A549 (cell line): Measurements from ENCODE around the gene DOK7. TPM values are rescaled to one million over a fixed set of nuclear protein-coding genes. Genes with fewer than 3 reads are reported as not detected.
"Not testable (repeated sequence)": the region's sequence is repeated elsewhere in the genome, so short reads cannot be mapped to it uniquely, and the experiment has no call there.

Experiments used
- ATAC-seq, 2 experiments: fragments of 200-7000 bp in 1 of 2; fragments of >200 bp in 1 of 2; cut with Nextera tagmentation in 1 of 2; cut with Tn5 transposase in 1 of 2; 3 replicates each; pipeline versions ENCODE4 v1.8.0 to v1.9.1; 2018 to 2020; ENCODE audit warnings: mild to moderate bottlenecking in 1 of 2, moderate library complexity in 1 of 2
- CTCF ChIA-PET: fragments of 300-600 bp; sonication (Branson Sonifier 250); formaldehyde crosslinking; extraction: SDS; loops from one replicate; lab custom pipeline; 2021; ENCODE audit warnings: antibody characterized with exemption, inconsistent platforms; lab: Yijun Ruan, JAX
- POLR2A ChIA-PET: fragments of 350-600 bp; formaldehyde crosslinking; extraction: SDS; loops from one replicate; lab custom pipeline; 2021; ENCODE audit warnings: antibody characterized with exemption, inconsistent platforms; lab: Yijun Ruan, JAX
- DNase-seq, 2 experiments: peaks; one replicate each; pipeline versions ENCODE4 v3.0.0 to v3.0.0-alpha.2; 2011 to 2016; ENCODE audit warnings: low read depth in 1 of 2, low spot score in 1 of 2
- FAIRE-seq: peaks from 2 replicates; lab custom pipeline; 2011; peaks lifted over from hg19 to GRCh38; lab: Jason Lieb, UNC
- H3K27ac ChIP-seq, 2 experiments: fragments of >200 bp; sonication (Bioruptor Twin); formaldehyde crosslinking; 3 replicates each; pipeline ENCODE4 v1.5.1; 2016 to 2017
- H3K4me1 ChIP-seq: fragments of >200 bp; sonication (Bioruptor Twin); formaldehyde crosslinking; 3 replicates; pipeline ENCODE4 v1.6.1; 2016
- H3K4me2 ChIP-seq: fragments of >200 bp; sonication (Bioruptor Twin); formaldehyde crosslinking; 3 replicates; pipeline ENCODE4 v1.6.1; 2016
- H3K4me3 ChIP-seq: fragments of >200 bp; sonication (Bioruptor Twin); formaldehyde crosslinking; 3 replicates; pipeline ENCODE4 v1.5.1; 2016
- H3K9me3 ChIP-seq: fragments of >200 bp; sonication (Bioruptor Twin); formaldehyde crosslinking; 3 replicates; pipeline ENCODE4 v1.6.1; 2016
- BHLHE40 ChIP-seq: IDR thresholded peaks from 2 replicates; pipeline ENCODE4 v1.6.1; 2012; ENCODE audit warnings: low read depth, low read length, inconsistent platforms
- CHD2 ChIP-seq: fragments of 150-350 bp; IDR thresholded peaks from 2 replicates; pipeline ENCODE4 v1.6.1; 2014; ENCODE audit warnings: low read length; ENCODE audit not compliant: partially characterized antibody
- EHF ChIP-seq: fragments of 250-450 bp; sonication (Bioruptor Pico); IDR thresholded peaks from 2 replicates; pipeline ENCODE4 v1.5.0; 2020; ENCODE audit warnings: mild to moderate bottlenecking
- EHMT2 ChIP-seq: fragments of 200-600 bp; sonication (generic); IDR thresholded peaks from 2 replicates; pipeline ENCODE4 v1.6.1; 2016; ENCODE audit warnings: antibody characterized with exemption, low read depth, mild to moderate bottlenecking, moderate library complexity
- EP300 ChIP-seq, 2 experiments: fragments of >200 bp; sonication (Bioruptor Twin); formaldehyde crosslinking; IDR thresholded peaks; 2 replicates in 1 of 2; 3 replicates in 1 of 2; pipeline ENCODE4 v1.6.1; 2016 to 2017
- ESRRA ChIP-seq: fragments of 150-350 bp; IDR thresholded peaks from 2 replicates; pipeline ENCODE4 v1.6.1; 2014; ENCODE audit warnings: mild to moderate bottlenecking, low read length, borderline replicate concordance
- FOSB ChIP-seq: fragments of 250-450 bp; sonication (Bioruptor Pico); IDR thresholded peaks from 2 replicates; pipeline ENCODE4 v1.5.0; 2020; ENCODE audit warnings: mild to moderate bottlenecking, moderate library complexity
- GATA3 ChIP-seq: IDR thresholded peaks from 2 replicates; pipeline ENCODE4 v1.6.1; 2012; ENCODE audit warnings: borderline replicate concordance
- HOXB13 ChIP-seq: fragments of 250-450 bp; sonication (Bioruptor Pico); IDR thresholded peaks from 2 replicates; pipeline ENCODE4 v1.5.0; 2020; ENCODE audit warnings: low read depth, mild to moderate bottlenecking, moderate library complexity
- MAZ ChIP-seq: fragments of 150-350 bp; IDR thresholded peaks from 2 replicates; pipeline ENCODE4 v1.6.1; 2014; ENCODE audit warnings: antibody characterized with exemption, low read depth, low read length, borderline replicate concordance
- MYC ChIP-seq: IDR thresholded peaks from 2 replicates; pipeline ENCODE4 v1.6.1; 2012; ENCODE audit warnings: mild to moderate bottlenecking, inconsistent platforms, low read length, improper control_type of control experiment, borderline replicate concordance
- NPAS2 ChIP-seq: fragments of 250-450 bp; sonication (Bioruptor Pico); IDR thresholded peaks from 2 replicates; pipeline ENCODE4 v1.8.0; 2022; ENCODE audit warnings: mild to moderate bottlenecking, moderate library complexity, borderline replicate concordance
- POLR2A ChIP-seq: IDR thresholded peaks from 2 replicates; pipeline ENCODE4 v1.6.1; 2012; ENCODE audit warnings: mild to moderate bottlenecking, low read length
- RFX5 ChIP-seq: fragments of 450-650 bp; IDR thresholded peaks from 2 replicates; pipeline ENCODE4 v1.7.1; 2014; ENCODE audit warnings: antibody characterized with exemption, mild to moderate bottlenecking, moderate library complexity
- TFCP2L1 ChIP-seq: fragments of 250-450 bp; sonication (Bioruptor Pico); IDR thresholded peaks from 2 replicates; pipeline ENCODE4 v1.5.0; 2021; ENCODE audit warnings: mild to moderate bottlenecking
- TP53 ChIP-seq: fragments of 250-450 bp; sonication (Bioruptor Pico); IDR thresholded peaks from 2 replicates; pipeline ENCODE4 v1.5.0; 2021; ENCODE audit warnings: mild to moderate bottlenecking, moderate library complexity
- ZC3H11A ChIP-seq: fragments of 450-650 bp; IDR thresholded peaks from 2 replicates; pipeline ENCODE4 v1.6.1; 2014; ENCODE audit warnings: antibody characterized with exemption, mild to moderate bottlenecking
- ZNF302 ChIP-seq: fragments of 250-450 bp; sonication (Bioruptor Pico); IDR thresholded peaks from 2 replicates; pipeline ENCODE4 v1.9.0; 2021; ENCODE audit warnings: inconsistent platforms, mild to moderate bottlenecking, moderate library complexity
- WGBS: methylation state at CpG from one replicate; pipeline ENCODE4 v1.1.6; 2017; ENCODE audit errors: missing lambda C conversion rate; 5-methylcytosine and 5-hydroxymethylcytosine counted together
- polyA plus RNA-seq, 4 experiments: library from polyadenylated mRNA; depleted of rRNA in 3 of 4; stranded (reverse); fragments of >200 nt; fragmentation: RNase III in 1 of 4; extraction: RNeasy Plus Mini Kit Qiagen cat#74134 plus additional on column Dnase treatment in 1 of 4; gene quantifications; 2 replicates in 3 of 4; 3 replicates in 1 of 4; pipeline ENCODE4 v1.2.3, GENCODE V29; 2011 to 2017
- TF ChIP-seq, protein P1 (sequence below): fragments of 250-450 bp; sonication (Bioruptor Pico); IDR thresholded peaks from 2 replicates; pipeline ENCODE4 v1.5.0; 2021; ENCODE audit warnings: mild to moderate bottlenecking, moderate library complexity, borderline replicate concordance

DOK7 gene
- polyA plus RNA-seq, 2 of the 4 experiments (the other 2 are of a cell fraction) = 0.17 to 0.21 TPM

DNA sequence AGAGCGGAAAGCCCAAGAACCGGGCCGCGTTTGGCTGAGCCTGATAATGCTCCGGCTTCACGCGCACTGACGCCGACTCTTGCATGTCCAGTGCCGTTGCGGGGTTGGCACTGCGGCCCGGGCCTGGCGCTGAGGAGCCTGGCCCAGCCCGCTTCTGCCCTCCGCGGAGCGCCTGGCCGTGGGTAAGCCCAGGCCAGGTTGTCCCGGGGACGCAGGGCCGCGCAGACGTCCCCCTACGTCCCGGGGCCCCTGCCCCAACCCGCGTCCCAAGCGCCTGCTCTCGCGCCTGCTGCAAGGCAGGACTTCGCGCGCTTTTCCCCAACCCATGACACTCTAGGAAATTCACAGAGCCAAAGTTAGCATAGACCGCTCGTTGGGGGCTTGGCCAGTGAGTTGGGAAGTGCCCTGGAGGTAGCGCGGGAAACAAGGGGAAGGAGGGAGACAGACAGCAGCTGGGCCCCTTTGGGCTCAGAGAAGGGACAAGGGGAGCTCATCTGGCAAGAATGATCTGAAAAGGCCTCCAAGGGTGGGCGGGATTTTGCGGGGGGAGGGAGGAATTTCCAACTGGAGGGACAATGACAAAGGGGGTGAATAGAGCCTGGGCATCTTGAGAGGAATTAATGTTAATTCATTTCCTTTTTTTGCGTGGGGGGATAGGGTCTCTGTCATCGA lies 69.8 kb downstream of the DOK7 start (continued):
- TF ChIP-seq ESRRA (no peak), MYC (no peak), EHF (no peak), FOSB (CRISPR knock-in tag) (no peak), BHLHE40 (no peak), CHD2 (no peak), POLR2A (no peak)
- TF ChIP-seq, all 56 proteins: peak for 0

DNA sequence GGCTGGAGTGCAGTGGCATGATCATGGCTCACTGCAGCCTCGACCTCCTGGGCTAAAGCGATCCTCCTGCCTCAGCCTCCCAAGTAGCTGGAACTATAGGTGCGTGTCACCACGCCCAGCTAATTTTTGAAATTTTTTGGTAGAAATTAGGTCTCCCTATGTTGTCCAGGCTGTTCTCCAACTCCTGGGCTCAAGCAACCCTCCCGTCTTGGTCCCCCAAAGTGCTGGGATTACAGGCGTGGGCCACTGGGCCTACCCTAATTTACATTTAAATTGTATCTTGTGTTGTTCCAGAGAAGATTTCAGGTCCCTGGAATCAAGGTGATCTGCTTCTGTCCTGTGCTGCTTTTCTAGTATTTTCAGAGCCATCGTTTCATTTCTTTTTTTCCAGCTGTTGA lies 70.3 kb downstream of the DOK7 start:
- DNase-seq (no peak), FAIRE-seq (no peak), ATAC-seq (no peak)
- Histone ChIP-seq H3K4me2 (no peak overlapping the region), H3K9me3 (no peaks in the 10 kb centered on the region), H3K4me1 (peaks cover 8% of the 10 kb centered on the region; the same call in 2 of the 3 replicates), H3K4me3 (no peak overlapping the region), H3K27ac (no peak overlapping the region)
- CTCF ChIA-PET = no interaction called here
- 84% methylated on average over 7 of the region's 7 CpGs for WGBS
- no peak for TF ChIP-seq HOXB13 (CRISPR knock-in tag)
- TF ChIP-seq MAZ = no peak
- TF ChIP-seq TFCP2L1 (CRISPR knock-in tag) = no peak
- no peak for TF ChIP-seq GATA3
- TF ChIP-seq ZC3H11A = no peak
- no peak for TF ChIP-seq RFX5
- TF ChIP-seq TP53 (CRISPR knock-in tag) = no peak
- TF ChIP-seq EHMT2 = no peak
- no peak for TF ChIP-seq EP300 (IDR thresholded peaks at IDR 0.05)
- no peak for TF ChIP-seq EHF
- TF ChIP-seq, protein P1, sequence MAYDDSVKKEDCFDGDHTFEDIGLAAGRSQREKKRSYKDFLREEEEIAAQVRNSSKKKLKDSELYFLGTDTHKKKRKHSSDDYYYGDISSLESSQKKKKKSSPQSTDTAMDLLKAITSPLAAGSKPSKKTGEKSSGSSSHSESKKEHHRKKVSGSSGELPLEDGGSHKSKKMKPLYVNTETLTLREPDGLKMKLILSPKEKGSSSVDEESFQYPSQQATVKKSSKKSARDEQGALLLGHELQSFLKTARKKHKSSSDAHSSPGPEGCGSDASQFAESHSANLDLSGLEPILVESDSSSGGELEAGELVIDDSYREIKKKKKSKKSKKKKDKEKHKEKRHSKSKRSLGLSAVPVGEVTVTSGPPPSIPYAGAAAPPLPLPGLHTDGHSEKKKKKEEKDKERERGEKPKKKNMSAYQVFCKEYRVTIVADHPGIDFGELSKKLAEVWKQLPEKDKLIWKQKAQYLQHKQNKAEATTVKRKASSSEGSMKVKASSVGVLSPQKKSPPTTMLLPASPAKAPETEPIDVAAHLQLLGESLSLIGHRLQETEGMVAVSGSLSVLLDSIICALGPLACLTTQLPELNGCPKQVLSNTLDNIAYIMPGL (CRISPR knock-in tag) = no peak
- no peak for TF ChIP-seq NPAS2 (CRISPR knock-in tag)
- TF ChIP-seq ZNF302 (CRISPR knock-in tag) = no peak
- POLR2A ChIA-PET = no interaction called here

DNA sequence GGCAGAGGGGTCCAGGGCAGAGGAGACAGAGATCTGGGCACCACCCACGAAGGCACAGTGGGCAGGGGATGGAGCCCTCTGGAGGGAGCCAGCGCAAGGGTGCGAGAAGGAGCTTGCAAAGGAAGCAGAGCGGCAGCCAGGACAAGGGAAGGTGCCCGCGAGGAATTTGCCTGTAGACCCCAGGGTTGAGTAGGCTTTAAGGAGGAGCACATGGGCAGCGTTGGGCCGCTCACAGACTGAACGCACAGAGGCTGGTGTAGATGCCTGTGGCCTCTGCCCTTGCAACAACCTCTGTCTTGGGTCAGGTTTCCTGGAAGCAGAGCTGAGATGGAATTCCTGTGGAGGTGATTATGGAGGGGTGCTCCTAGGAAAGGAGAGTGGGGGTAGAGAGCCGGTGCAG lies 72.7 kb downstream of the DOK7 start:
- not testable (repeated sequence) for DNase-seq, FAIRE-seq

DNA sequence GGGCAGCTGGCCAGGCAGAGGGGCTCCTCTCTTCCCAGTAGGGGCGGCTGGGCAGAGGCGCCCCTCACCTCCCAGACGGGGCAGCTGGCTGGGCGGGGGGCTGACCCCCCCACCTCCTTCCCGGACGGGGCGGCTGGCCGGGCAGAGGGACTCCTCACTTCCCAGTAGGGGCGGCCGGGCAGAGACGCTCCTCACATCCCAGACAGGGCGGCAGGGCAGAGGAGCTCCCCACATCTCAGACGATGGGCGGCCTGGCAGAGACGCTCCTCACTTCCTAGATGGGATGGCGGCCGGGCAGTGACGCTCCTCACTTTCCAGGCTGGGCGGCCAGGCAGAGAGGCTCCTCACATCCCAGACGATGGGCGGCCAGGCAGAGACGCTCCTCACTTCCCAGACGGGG lies 75.8 kb downstream of the DOK7 start:
- POLR2A ChIA-PET, DNase-seq, FAIRE-seq, H3K27ac ChIP-seq, ATAC-seq, H3K9me3 ChIP-seq, H3K4me2 ChIP-seq, CTCF ChIA-PET, H3K4me1 ChIP-seq, H3K4me3 ChIP-seq: not testable (repeated sequence)
- 82% methylated on average over 4 of the region's 23 CpGs for WGBS

More for the DNA sequence above, 72.7 kb downstream of the DOK7 start:
- CTCF ChIA-PET, POLR2A ChIA-PET, H3K27ac ChIP-seq, ATAC-seq, H3K4me1 ChIP-seq, H3K4me2 ChIP-seq, H3K9me3 ChIP-seq, H3K4me3 ChIP-seq: not testable (repeated sequence)
- WGBS = 62% methylated on average over 8 of the region's 10 CpGs

DNA sequence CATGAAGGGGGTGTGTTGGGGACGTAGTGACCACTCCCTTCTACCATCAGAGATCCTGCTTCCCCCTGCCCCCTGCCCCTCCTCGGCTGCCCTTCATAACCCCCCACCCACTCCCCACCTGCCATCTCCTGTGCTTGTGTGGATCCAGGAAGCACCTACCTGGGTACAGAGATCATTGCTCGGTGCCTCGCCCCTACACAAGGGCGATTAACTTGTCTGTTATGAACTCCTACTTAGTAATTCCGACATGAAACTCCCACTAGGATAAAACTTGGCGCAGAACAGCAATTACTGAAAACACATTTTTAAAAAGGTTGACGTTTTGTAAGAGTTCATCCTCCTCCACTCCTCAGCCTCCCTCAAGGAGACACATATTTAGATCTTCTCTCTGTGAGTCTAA lies 80.3 kb downstream of the DOK7 start:
- H3K4me1 ChIP-seq, H3K4me3 ChIP-seq, POLR2A ChIA-PET, H3K9me3 ChIP-seq, H3K27ac ChIP-seq, ATAC-seq, CTCF ChIA-PET, FAIRE-seq, DNase-seq, H3K4me2 ChIP-seq: not testable (repeated sequence)
- WGBS = 54% methylated on average over 6 of the region's 8 CpGs

Other genes with a start within 250 kb of the DOK7 start
- 0.08 and 0.09 TPM in 2 replicates for gene MSANTD1, start 214.1 kb upstream of the DOK7 start, polyA plus RNA-seq (2011; rRNA removed)
- gene MSANTD1, start 214.1 kb upstream of the DOK7 start, polyA plus RNA-seq (2017; fragmentation: RNase III; extraction: RNeasy Plus Mini Kit Qiagen cat#74134 plus additional on column Dnase treatment) = 0.12 to 0.21 TPM (median 0.17 TPM) in 3 replicates
- gene RGS12, start 170.3 kb upstream of the DOK7 start, polyA plus RNA-seq (2011; rRNA removed) = 7.4 and 8.0 TPM in 2 replicates
- 8.1 to 9.6 TPM (median 8.9 TPM) in 3 replicates for gene RGS12, start 170.3 kb upstream of the DOK7 start, polyA plus RNA-seq (2017; fragmentation: RNase III; extraction: RNeasy Plus Mini Kit Qiagen cat#74134 plus additional on column Dnase treatment)
- 0.09 TPM in 1 of 2 replicates, not detected in the other for gene HGFAC, start 21.3 kb upstream of the DOK7 start, polyA plus RNA-seq (2011; rRNA removed)
- gene HGFAC, start 21.3 kb upstream of the DOK7 start, polyA plus RNA-seq (2017; fragmentation: RNase III; extraction: RNeasy Plus Mini Kit Qiagen cat#74134 plus additional on column Dnase treatment) = 0.20 to 0.25 TPM (median 0.24 TPM) in 3 replicates
- gene LRPAP1, start 69.1 kb downstream of the DOK7 start, polyA plus RNA-seq (2011; rRNA removed) = 60.7 and 64.3 TPM in 2 replicates
- gene LRPAP1, start 69.1 kb downstream of the DOK7 start, polyA plus RNA-seq (2017; fragmentation: RNase III; extraction: RNeasy Plus Mini Kit Qiagen cat#74134 plus additional on column Dnase treatment) = 79.1 to 81.1 TPM (median 80.1 TPM) in 3 replicates